ENCODE data around the gene CLDN8.
A peak's percentile ranks its signal among the peaks of the same experiment; 100 is the strongest.

The CLDN8 gene

DNA sequence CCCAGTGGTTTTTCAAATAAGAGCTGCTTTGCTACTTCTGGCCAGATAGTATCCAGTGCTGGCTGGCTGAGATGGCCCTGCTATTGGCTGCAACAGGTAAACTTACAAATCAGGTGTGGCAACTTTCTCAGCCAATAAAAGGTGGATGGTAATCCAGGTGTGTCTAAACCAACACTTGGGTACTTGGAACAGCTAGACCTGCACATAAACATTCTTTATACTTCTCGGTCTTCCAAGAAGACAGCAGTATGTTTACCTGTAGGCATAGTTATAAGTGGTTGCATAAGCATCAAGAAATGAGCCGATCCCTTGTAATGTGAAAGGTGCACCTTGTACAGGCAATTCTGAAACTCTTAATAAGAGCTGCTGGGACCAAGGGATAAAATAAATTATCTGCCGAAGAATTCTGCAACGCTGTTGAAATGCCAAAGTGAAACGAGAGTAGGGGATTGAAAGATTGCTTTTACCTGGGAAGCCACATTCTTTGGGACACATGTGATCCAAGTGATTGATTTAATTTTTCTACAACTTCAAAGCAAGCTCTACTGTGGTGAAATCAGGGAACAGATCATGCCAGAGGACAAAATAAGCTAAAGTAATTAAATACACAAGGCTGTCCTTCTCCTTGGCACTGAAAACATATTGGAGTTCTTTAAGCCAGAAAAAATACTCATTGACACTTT is at the start of gene CLDN8:
Gene CLDN8, minus strand, starts transcription at position 57 of the 683 bp plus-strand sequence. CDS start 172 bp downstream, outside the sequence.
- no peak for DNase-seq (ENCODE audit: low read depth)
- TF ChIP-seq, protein P1, sequence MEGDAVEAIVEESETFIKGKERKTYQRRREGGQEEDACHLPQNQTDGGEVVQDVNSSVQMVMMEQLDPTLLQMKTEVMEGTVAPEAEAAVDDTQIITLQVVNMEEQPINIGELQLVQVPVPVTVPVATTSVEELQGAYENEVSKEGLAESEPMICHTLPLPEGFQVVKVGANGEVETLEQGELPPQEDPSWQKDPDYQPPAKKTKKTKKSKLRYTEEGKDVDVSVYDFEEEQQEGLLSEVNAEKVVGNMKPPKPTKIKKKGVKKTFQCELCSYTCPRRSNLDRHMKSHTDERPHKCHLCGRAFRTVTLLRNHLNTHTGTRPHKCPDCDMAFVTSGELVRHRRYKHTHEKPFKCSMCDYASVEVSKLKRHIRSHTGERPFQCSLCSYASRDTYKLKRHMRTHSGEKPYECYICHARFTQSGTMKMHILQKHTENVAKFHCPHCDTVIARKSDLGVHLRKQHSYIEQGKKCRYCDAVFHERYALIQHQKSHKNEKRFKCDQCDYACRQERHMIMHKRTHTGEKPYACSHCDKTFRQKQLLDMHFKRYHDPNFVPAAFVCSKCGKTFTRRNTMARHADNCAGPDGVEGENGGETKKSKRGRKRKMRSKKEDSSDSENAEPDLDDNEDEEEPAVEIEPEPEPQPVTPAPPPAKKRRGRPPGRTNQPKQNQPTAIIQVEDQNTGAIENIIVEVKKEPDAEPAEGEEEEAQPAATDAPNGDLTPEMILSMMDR (conservative IDR thresholded peaks at IDR 0.05; ENCODE audit: low read depth, low read length) = no peak
- H3K4me3 ChIP-seq (ENCODE audit: low read length) = no peak within 1 kb of the TSS

DNA sequence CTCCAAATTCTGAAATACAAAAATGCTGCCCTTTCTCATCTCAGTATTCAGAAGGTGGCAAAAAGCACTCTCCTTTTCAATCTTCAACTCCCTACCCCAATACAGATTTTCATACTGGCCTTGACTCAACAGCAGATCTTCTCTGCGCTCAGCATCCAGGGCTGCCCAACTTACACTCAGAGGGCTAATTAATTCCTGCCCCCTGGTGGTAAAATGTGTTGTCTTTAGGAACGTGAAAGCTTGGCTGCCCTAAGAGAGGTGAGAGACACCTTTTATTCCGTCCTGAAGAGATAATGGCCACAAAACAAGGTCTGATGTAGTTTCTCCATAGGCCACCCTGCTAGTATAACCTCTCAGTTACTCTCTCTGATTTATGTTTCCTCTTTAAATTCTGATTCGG is 41.9 kb upstream of the CLDN8 start:
- no peak for DNase-seq (ENCODE audit: low read depth)
- H3K4me3 ChIP-seq (ENCODE audit: low read length) = no peak overlapping the region
- TF ChIP-seq, protein P1 (conservative IDR thresholded peaks at IDR 0.05; ENCODE audit: low read depth, low read length) = peak; percentile 8

DNA sequence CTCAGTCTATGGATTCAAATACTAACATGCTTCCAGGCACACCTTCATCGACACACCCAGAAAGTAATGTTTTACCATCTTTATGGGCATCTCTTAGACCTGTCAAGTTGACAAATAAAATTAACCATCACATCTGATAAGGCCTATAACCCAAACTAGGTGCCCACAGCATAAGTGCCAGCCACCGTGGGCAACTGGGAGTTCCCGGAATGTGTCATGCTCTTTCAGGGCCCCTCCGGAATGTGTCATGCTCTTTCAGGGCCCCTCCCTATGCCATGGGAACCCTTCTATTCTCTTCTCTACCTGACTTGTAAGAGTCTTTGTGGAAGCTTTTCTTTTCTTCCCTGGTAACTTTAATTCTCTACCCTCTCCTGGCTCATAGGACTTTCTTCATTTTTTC is 40.2 kb upstream of the CLDN8 start:
- no peak overlapping the region for H3K4me3 ChIP-seq (ENCODE audit: low read length)
- DNase-seq (ENCODE audit: low read depth) = no peak
- TF ChIP-seq, protein P1 (conservative IDR thresholded peaks at IDR 0.05; ENCODE audit: low read depth, low read length) = no peak

DNA sequence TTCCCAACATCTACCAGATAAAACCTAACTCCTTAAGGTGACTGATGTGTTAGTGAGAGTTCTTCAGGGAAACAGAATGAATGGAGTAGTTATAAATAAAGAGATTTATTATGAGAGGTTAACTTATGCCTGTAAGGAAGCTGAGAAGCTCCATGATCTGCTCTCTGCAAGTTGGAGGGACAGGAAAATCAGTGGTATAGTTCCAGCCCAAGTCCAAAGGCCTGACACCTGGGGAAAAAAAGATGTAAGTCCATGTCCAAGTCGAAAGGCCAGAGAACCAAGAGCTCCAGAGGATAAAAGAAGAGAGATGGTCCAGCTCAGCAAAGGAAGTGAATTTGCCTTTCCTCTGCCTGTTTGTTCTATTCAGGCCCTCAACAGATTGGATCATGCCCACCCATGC is 39.8 kb upstream of the CLDN8 start:
- TF ChIP-seq, protein P1 (conservative IDR thresholded peaks at IDR 0.05; ENCODE audit: low read depth, low read length) = no peak

GRCh38 chr21:30251781-30252180 is 35.9 kb upstream of the CLDN8 start:
- no peak for DNase-seq (ENCODE audit: low read depth)
- TF ChIP-seq, protein P1 (conservative IDR thresholded peaks at IDR 0.05; ENCODE audit: low read depth, low read length) = no peak
- no peak overlapping the region for H3K4me3 ChIP-seq (ENCODE audit: low read length)

More for the DNA sequence above, 39.8 kb upstream of the CLDN8 start:
- no peak for DNase-seq (ENCODE audit: low read depth)
- H3K4me3 ChIP-seq (ENCODE audit: low read length) = no peak overlapping the region

DNA sequence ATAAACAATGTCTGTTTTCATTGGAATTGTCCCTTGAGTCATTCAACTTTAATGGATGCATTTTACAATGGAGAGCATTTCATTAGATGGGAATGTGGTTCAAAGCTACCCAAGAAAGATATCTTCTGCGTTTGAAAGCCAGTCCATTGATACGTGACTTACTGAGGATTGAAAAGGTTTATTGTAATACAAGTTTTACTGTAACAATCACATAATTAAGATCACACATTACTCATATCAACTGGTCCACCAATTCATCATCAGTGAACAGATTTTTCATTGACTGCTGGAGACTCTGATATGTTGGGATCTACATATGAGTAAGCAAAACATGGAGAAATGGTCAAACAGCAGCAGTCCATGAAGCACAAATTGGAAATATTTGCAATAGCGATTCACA is 34.0 kb upstream of the CLDN8 start:
- no peak for DNase-seq (ENCODE audit: low read depth)
- TF ChIP-seq, protein P1 (conservative IDR thresholded peaks at IDR 0.05; ENCODE audit: low read depth, low read length) = no peak
- H3K4me3 ChIP-seq (ENCODE audit: low read length) = no peak overlapping the region

- no peak for DNase-seq (ENCODE audit: low read depth)
- H3K4me3 ChIP-seq (ENCODE audit: low read length) = no peak overlapping the region
- TF ChIP-seq, protein P1 (conservative IDR thresholded peaks at IDR 0.05; ENCODE audit: low read depth, low read length) = no peak
Measured at GRCh38 chr21:30248844-30249243, 32.9 kb upstream of the CLDN8 start.

Measured in retinal pigment epithelial cell (primary cell).